ENCODE measurements around the gene POLE.
"Not testable (repeated sequence)": the region's sequence is repeated elsewhere in the genome, so short reads cannot be mapped to it uniquely, and the experiment has no call there.

Gene POLE

DNA sequence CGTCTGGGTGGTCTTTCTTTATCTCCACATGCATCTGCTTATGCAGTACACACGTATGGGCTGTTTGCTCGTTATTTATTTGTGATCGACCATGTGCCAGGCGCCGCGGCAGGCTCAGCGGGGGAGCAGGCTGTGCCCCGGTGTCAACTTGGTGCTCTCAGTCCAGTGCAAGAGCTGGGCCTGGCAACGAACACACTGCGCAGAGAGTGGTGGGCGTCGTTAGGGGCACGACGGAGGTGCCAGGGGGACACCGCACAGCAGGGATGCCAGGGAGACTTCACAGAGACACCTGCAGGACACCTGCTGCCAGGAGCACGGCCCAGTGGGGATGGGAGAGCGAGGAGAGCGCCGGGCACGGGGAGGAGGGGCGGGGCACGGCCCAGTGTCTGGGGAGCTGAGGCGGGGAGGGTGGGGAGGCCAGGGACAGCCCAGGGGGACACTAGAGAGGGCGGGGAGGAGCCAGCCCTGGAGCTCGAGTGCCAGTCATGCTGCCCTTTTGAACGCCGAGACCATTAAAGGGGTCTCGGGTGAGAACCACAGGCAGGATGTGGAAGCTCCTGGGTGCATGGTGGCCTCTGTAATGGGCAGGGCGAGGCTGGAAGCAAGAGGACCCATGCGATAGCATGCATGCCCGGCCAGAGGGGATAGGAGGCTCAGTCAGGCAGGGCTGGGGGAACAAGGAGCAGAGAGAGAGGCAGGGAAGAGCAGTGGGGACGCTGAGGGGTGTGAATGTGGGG is 76.1 kb downstream of the POLE start:
- no peak for DNase-seq

DNA sequence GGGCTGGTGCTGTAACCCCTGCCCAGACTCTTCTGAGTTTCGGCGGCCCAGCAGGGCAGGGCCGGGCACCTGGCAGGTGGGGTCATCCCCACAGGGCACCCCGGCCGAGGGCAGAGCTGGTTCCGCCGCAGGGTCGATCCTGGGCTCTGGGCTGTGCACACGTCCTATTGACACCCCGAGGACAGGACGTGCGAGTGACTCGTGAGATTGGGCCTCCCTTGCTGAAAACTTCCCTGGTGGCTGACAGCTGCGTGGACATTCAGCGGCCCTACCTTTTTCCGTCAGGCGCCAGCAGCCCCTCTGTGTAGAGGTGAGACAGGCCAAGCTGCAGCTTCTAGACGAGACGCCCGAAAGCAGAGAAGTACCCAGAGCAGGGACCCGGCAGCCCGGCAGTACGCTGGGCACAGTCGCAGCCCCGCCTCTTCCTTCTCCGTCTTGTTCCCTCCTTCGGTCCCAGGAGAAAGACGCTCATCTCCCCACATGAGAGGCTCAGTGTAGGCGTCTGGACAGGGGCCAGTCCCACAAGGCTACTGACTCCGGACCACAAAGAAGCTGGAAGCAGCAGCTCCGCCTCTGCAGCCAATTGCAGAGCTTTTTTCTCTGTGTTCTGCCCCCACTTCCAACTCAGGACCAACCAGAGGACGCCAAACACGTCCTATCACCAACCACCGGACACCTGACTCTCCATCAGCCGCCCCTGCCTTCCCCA is 76.9 kb downstream of the POLE start, which contains the start of gene LRCOL1:
LRCOL1 (minus strand) TSS at position 532 of the 709 bp plus-strand sequence. CDS start 4,331 bp downstream, outside the sequence.
- DNase-seq, result no peak

DNA sequence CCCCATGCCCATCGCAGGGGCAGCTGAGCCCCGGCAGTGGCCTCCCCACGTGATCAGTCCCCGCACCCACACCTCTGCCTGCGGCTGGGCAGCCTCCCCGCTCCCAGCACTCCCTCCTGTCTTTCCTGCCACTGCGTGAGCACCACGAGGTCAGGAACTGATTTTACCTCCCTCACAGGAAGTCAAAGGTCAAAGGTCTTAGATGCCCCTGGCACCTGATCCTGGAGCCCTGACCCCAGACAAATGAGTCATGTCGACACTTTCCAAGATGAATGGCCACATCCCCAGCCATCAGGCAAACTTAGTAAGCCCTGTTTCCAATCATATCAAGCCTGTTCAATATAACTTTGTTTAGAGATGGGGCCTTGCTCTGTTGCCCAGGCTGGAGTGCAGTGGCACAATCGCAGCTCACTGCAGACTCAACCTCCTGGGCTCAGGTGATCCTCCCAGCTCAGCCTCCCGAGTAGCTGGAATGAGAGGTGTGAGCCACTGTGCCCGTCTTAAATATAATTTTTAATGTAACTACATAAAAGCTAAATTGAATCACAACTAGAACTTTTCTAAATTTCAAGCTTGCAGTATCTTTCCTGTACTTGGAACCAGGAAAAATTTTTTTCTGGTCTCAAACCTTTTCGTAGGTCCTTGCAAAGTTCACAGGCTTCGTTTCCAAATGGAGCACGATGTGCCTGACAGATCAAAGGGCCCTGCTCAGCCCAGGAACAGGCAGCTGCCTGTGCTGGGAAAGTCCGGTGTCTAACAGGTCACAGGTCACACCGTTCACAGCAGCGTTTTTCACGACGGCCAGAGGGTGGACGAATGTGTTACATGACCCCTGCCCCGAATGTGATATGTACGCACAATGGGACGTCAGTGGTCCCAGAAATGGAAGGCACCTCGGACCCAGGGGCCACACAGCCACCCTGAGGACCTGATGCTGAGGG is 78.6 kb downstream of the POLE start:
- DNase-seq, result no peak

DNA sequence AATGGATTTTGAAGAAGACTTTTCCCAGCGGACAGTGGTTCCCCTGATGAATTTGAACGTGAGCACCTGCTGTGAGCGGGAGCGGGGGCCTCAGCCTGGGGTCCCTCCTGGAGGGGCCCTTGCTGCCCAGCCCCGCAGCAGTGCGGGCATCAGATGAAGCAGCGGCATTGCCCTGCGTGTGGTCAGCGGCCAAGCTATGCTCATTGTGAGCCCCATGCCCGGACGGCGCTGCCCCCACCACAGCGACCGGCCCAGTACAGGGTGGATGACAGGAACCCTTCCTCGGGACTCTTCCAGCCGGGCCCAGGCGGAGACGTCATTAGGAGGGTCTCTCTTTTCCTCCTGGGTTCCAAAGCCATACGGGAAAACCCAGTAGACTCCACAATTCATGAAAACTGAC is 80.2 kb downstream of the POLE start:
- DNase-seq, result no peak

DNA sequence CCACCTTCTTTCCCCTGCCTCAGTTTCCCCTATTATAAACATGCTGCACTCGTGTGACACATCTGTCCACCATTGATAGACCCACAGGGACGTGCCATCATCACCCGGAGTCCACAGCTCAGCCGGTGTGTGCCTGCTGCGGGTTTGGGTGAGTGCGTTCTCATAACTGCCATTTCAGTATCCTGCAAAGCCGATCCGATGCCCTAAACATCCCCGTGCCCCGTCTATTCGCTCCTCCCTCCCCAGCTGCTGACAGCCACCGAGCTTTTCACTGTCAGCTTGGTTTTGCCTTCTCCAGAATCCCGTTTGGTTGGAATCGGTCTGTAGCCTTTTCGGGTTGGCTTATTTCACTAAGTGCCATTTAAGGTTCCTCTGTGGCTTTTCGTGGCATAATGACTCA is 80.7 kb downstream of the POLE start:
- DNase-seq, result no peak

DNA sequence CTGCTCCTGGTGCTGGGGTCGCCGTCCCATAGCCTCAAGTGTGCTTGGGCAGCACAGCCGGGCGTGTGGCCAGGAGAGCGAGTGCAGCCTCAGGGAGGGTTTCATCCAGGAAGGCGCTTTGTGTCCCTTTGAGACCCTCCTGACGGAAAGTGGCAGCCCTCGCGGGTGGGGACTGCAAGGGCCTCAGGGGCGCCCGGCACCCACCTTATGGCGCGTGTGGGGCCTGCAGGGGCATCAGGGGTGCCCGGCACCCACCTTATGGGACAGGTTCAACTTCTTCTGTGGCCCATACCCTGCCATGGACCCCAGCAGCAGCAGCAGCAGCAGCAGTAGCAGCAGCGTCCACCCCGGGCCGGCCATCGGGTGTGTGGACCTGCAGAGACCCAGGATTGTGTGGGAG is 81.2 kb downstream of the POLE start:
- no peak for DNase-seq

DNA sequence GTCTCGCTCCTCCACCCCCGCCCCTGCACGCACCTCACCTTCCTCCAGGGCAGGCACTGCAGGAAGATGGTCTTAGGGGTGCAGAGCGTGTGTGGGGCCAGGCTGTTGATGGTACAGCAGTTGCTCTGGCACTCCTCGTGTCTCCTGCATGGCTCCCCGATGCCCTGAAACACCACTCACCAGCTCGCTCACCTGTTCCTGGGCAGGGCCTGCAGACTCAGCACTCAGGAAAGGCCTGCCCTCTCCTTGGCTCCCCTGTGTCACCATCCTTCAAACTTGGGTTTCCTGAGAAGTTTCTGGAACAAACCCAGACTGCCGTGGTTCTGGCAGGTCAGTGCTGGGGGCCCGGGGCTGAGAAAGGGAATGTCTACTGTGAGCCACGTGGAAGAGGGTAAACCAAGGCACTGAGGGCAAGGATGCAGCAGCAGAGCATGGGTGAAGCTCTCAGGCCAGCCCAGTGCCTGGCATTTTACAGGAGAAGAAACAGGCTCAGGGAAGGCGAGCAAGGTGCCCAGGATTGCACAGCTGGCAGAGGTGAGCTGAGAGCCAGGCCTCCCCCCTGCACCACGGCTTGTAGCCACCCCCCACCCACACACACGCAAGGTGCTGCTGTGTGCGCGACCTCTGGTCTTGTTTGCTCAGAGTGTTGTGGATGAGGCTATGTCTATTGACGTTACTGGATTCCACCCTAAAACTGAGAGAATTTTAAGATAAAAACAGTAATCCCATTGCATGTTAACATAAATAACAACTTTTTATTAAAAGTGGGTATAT is 82.3 kb downstream of the POLE start:
- DNase-seq, result no peak

DNA sequence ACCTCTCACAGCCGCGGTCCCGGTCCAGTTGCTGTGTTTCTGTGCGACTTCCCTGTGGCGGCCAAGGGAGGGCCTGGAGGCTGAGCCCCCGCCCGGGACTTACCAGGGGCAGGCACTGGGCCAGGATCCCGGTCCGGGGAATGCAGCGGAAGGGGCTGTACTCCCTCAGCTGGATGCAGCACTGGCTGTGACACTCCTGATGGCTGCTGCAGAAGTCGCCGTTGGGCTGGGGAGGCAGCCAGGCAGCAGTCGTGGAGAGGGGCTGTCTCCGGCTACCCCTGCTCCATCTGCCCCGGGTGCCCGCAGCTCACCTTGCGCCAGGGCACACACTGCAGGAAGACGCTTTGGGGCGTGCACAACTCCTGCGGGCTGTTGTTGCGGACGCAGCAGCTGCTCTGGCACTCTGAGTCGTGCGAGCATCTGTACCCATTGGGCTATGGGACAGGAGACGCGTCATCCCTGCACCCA is 83.0 kb downstream of the POLE start:
- no peak for DNase-seq

DNA sequence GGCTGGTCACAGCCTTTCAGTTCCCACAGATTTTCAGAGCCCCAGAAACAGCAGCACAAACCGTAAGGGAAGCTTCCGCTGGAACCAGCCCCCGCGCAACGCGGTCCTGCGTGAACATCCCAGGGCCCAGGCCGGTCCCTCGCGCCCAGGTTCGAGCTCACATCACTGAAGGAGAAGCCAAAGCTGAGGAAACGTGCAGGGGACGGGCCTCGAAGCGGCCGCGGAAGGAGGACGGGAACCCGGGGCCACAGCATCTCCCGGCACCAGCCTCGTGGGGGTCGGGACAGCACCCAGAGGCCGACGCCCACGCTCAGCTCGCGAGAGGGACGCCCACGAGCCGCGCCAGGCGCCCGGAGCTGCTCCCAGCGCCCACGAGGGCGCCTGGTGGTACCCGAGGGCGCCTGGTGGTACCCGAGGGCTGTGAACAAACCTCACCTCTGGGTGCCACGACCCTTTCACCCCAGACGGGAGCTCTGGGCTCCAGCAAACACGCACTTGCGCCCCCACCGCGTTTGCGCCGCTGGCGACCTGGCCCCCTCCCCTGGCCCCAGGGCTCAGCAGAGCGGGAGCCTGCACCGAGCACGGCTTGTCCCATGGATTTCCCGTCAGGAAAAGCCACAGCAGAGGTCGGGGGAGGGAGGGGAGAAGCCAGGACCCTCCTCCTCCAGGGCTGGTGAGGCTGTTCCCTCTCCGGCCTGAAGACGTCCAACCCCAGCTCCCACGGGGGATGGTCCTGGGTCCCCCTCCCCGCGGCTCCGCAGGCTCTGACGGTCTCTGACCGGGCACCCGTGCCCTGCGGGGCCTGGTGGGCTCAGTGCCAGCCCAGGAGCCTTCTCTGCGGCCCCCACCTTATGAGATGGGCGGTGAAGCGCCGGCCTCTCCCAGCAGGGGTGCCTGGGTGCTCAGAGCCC is 83.6 kb downstream of the POLE start:
- no peak for DNase-seq

DNA sequence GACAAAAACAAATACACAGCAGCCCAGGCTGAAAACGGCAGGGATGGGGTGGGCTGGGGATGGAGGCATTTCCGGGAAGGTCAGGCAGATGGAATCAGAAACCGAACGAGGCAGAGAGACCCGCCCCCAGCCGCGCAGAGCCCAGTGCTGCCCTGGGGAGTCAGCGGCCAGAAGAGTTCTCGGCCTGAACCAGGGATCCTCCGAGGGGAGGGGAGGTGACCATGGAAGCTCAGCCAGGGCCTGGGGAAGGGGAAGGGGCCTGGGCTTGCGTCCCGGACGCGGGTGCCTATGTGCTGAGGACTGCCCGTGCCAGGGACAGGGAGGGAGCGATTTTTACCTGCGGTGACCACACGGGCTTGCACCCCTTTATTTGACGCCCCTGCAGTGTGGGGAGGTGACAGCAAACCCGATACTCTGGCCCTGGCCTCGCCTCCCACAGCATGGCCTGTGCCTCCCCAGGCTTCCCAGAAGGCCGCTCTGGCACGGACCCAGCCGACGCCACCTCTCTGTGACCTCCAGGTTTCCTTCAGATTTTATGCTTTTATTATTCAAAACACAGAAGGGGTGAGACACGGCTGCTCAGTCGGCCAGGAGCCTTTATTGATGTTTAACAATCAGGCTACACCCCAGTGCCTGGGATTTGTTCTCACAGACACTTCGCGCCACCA is 84.4 kb downstream of the POLE start:
- DNase-seq, result no peak

DNA sequence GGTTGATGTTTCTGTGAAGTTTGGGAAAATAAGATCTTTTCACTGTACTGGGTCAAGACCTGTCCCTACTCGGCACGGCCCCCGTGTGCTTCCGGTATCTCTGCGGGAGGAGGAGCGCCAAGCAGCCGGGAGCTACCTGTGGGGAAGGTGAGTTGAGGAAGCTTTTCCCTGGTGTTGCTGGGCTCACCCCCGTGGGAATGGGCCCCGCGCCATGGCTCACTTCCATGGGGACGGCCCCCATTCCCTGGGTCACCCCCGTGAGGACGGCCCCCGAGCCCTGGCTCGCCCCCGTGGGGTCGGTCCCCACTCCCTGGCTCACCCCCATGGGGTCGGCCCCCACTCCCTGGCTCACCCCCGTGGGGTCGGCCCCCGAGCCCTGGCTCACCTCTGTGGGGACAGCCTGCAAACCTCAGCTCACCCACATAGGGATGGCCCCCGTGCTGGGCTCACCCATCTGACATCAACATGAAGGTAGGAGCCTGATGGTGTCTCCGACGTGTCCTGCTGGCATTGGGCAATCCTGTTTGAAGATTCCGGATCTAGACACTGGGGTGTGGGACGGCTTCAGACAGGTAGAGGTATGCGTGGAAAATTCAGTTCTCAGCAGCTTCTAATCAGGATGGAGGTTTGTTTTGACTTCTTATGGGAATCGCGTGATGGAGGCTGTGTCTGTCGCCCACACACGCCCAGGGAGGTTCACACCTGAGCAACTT is 85.8 kb downstream of the POLE start:
- no peak for DNase-seq

DNA sequence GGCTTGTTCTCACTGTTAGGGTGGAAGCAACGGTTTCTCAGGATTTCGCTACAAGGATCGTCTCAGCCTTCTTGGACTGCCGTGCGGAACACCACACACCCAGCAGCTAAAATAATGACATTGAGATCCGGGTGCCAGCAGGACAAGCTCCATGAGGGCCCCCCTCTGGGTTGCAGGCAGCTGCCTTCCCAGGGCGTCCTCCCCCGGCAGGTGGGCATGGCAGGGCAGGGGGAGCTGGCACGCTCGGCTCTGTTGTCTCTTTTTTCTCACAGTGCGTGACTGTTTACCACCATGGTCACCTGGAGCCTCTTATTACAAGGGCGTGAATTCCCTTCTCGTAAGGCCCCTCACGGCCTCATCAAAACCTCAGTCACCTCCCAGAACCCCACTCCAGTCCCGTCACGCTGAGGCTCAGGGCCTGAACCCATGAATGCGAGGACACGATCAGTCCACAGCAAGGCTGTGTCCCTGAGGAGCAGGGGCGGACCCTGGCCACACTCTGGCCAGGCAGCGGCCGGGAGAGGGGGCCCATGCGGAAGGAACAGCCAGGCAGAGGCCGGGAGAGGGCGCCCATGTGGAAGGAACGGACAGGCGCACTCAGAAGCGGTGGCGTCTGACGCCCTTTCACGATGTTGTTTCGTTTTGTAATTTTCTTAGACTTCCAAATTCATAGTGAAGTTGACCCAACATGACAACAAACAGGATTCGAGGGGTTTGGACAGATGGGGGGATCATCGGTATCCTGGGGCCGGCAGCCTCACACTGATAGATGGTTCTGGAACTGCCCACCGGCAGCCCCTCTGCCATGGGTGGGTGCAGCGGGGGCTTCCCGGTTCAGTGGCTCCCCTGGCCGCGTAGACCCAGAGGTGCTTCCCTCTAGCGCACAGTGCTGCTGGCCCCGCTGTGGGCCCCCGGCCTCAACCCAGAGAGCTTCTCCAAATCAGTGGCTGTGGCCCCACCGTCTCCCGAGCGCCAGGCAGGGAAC is 86.8 kb downstream of the POLE start:
- DNase-seq, result no peak

DNA sequence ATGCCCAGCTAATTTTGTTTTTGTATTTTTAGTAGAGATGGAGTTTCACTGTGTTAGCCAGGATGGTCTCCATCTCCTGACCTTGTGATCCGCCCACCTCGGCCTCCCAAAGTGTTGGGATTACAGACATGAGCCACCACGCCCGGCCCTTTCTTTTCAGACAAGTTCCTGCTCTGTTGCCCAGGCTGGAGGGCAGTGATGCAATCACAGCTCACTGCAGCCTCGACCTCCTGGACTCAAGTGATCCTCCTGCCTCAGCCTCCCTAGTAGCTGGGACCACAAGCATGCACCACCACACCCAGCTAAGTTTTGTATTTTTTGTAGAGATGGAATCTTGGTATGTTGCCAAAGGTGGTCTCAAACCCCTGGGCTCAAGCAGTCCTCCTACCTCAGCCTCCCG is 87.6 kb downstream of the POLE start:
- DNase-seq, result not testable (repeated sequence)

DNA sequence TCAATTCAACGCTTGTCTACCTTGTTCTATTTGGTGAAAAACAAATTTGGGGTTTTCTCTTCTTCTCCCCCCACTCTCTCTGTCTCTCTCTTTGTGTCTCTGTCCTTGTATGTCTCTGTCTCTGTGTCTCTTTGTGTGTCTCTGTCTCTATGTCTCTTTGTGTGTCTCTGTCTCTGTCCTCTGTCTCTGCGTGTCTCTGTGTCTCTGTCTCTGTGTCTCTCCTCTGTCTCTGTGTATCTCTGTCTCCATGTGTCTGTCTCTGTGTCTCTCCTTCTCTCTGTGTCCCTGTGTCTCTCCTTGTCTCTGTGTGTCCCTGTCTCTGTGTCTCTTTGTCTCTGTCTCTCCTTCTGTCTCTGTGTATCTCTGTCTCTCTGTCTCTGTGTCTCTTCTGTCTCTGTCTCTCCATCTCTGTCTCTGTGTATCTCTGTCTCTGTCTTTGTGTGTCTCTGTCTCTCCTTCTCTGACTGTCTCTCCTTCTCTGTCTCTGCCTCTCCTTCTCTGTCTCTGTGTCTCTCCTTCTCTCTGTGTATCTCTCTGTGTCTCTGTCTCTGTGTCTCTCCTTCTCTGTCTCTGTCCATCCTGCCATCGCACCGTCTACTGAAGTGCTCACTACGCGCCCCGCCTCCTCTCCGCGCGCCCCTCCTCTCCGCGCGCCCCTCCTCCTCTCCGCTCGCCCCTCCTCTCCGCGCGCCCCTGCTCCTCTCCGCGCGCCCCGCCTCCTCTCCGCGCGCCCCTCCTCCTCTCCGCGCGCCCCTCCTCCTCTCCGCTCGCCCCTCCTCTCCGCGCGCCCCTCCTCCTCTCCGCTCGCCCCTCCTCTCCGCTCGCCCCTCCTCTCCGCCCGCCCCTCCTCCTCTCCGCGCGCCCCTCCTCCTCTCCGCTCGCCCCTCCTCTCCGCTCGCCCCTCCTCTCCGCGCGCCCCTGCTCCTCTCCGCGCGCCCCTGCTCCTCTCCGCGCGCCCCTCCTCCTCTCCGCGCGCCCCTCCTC is 89.5 kb downstream of the POLE start:
- DNase-seq, result no peak

DNA sequence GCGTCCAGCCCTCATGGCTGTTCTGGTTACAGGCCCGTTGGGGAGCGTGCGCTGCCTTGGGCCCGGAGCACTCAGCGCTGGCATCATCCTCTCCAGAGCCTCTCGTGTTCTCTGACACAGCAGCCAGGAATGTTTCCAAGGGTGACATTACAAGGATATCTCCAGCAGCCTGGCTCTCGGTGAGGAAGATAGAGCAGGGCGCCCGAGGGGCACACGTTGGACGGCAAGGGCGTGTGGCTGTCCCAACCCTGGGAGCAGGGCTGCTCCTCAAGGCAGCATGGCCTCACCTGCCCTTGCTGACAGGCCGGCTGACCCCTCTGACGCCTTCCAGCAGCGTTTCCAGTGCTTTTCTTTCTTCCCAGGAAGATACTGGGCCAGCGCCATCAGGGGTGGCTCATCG is 91.1 kb downstream of the POLE start:
- no peak for DNase-seq

DNA sequence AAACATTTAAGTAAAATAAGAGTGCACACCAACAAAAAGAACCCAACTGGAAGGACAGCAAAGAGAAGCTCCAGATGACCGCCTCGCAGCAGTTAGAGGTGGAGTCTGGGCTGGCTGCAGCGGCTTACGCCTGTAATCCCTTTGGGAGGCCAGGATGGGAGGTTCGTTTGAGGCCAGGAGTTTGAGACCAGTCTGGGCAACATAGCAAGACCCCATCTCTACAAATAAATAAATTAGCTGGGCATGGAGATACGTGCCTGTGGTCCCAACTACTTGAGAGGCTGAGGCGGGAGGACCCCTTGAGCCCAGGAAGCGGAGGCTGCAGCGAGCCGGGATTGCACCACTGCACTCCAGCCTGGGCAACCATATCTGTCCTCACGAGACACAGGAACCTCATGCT is 92.0 kb downstream of the POLE start:
- no peak for DNase-seq

DNA sequence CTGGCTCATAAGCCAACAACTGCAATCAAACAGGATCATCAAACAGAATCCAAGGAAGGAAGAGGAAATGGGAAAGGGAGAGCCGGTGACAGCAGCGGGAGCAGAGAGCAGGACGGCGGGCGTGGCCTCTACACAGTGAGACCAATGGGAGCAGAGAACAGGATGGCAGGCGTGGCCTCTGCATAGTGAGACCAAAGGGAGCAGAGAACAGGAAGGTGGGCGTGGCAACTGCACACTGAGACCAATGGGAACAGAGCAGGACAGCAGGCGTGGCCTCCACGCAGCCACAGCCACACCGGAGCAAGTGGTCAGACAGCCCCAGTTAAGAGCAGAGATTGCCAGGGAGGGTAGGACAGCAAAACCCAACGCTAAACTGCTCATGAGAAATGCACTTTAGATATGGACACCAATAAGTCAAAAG is 93.2 kb downstream of the POLE start:
- no peak for DNase-seq
